Stimulated activated CD4-positive, alpha-beta T cell treated with anti-CD3 and anti-CD28 coated beads, Interleukin-2, amount 100 ng/mL, for 48 hours (primary cell): Measurements from ENCODE around the gene CPHXL.

ENCODE experiments used
- DNase-seq, 2 donors: peaks; one replicate each; pipeline ENCODE4 v3.0.0-alpha.2; 2020

Gene CPHXL

DNA sequence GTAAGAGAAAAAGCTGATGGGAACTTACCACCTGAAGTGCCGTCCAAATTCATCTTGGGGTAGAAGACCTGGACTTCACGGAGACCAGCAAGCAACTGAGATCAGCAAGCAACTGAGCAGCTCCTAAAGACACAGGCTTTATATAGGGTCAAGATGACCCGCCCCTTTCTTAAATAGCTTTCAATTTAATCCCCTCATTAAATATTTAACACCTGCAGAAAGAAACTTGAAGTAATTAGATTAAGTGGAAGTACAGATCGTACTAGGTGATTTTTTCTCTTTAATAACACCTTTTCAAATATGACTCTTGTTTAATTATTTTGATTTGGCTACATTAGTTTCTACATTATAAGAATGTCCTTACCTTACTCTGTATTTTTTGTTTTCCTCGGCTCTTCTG, at the start of gene CPHXL:
Gene CPHXL, minus strand, starts transcription at position 101 of the 400 bp plus-strand sequence. Its CDS starts 48 bp downstream, at position 53.
- no peak for DNase-seq

DNA sequence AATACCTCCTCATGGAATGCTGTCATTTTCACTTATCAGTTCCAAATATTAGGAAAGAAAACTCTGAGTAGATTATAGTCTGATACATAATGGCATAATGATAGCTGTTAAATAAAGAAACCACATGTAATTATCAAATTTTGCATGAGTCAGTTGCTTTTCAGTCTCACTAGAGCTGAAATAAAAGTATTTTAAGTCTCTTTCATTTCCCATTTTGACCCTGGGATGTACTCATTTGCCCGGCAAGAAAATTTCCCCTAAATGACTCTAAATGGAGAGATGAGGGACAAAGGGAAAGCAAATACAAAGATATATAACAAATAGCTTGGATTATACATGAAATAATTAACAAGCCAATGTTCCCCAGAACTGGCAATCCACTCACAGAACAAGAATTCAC, 47.9 kb upstream of the CPHXL start:
- no peak for DNase-seq

DNA sequence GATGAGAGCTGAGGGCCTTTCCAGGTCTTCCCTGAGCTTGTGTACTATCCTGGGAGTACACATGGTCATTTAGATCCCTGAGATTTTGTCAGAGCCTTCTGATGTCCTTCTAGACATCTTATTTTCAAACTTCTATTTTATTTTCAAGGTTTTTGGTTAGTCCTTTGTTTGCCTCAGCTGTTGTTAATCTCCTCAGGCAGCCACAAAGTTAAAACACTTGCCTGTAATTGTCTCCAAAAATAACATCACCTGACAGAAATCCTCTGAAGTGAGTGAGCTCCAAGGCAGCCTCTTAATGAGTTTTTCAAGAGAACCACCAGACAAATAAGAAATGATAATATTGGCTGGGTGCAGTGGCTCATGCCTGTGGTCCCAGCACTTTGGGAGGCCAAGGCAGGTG, 43.8 kb upstream of the CPHXL start:
- no peak for DNase-seq

DNA sequence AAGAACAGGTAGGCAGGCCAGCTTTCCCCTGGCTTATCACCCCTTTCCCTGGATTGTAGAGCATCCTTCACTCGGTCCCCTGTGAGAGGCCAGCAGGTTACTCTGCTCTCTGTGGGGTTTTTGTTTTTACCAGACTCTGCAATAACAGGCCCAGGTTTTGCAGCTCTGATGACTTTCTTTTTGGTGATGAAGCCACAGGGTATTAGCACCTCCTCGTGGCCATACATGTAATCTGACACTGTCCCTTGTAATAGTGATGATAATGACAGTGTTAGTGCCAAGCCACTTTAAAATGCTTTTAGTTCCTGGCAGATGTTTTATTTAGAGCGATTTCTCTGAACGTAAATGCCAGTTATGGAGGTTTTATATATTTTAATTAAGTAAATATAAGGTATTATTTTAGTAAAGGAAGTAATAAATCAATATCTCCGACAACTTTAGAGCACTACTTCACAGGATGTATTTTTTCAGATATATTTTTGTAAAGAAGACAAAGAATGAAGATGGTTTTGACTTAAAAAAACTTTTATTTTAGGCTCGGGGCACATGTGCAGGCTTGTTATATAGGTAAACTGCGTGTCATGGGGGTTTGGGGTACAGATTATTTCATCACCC, 38.0 kb upstream of the CPHXL start:
- DNase-seq: peak; percentile 26 to 39

DNA sequence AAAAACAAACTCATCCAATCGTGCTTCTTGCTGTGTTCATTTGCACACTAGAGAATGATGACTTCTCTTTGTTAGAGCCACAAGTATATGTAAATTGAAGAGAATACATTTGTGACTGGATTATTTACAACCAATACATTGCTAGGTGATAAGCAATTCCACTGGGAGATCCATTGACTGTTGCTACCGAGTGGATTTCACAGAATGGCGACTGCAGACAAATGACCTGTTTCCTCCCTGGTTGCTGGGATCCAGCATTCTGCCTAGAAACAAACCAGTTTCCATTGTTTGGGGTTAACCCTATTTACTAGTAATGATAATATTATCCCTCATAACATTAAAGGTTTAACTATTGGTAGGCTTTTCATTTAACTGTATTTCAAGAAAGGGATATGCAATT, 36.9 kb upstream of the CPHXL start:
- no peak for DNase-seq

DNA sequence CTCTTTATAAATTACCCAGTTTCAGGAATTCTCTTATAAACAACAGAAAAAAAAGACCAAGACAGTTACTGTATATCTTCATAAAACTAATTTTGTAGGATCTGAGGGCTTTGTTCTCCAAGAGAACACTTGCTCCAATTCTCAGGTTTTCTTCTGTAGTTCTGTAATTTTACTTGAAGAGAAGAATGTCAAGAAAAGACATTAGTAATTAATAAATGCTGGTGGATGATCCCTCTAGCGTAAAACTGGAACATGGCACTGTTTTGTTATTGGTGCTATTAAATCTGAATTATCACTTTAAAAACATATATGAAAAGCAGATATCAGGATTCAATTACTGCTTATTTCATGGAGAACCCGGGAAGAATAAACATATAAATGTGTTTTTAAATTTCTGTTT, 36.5 kb upstream of the CPHXL start:
- DNase-seq: no peak

DNA sequence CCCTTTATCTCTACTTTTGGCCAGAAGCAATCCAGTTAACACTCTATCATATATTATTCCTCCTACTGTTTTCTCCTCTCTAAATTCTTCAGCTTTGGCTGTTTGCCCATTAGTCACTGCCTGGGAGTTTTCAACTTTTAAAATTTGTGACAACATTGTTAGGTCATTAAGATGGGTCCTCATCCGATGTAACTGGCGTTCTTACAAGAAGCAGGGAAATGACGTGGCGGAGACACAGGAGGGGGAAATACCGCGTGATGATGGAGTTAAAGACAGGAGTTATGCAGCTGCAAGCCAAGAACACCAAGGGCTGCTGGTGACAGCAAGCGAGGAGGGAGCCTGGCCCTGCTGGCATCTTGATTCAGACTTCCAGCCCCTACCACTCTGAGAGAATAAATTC, 34.8 kb upstream of the CPHXL start:
- no peak for DNase-seq

DNA sequence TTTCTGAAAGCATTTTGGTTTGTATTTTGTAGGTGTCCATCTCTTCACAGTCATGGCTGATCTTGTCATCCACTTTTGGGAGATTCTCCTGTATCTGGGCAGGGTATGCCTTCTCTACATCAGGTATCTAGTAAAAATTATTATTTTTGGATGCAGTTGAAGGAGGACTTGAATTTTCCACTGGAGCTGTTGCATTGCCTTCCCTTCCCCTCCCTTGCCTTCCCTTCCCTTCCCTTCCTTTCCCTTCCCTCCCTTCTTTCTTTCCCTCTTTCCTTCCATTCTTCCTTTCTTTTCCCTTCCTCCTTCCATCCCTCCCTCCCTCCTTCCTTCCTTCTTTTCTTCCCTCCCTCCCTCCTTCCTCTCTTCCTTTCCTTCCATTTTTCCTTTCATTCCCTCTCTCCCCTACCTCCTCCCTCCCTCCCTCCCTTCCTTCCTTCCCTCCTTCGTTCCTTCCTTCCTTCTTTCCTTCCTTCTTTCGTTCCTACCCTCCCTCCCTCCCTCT, 33.8 kb upstream of the CPHXL start:
- no peak for DNase-seq

DNA sequence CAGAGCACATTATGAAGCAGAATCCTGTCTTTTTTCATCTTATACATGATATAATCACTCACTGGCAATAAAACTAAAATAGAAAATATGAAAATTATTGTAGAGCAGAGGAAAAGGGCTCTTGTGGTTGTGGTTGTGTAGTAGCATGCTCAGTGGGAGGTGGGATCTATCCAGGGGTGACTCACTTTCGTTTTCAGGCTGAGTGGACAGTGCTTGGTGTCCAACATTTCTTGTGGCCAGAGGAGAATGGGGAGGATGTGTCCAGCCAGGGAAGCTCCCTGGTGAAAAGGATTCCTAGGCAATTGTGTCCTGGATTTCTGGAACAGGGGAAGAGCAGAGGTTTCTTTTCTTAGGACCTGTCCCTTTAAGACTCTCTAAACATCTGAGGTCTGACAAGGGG, 31.9 kb upstream of the CPHXL start:
- DNase-seq: no peak

DNA sequence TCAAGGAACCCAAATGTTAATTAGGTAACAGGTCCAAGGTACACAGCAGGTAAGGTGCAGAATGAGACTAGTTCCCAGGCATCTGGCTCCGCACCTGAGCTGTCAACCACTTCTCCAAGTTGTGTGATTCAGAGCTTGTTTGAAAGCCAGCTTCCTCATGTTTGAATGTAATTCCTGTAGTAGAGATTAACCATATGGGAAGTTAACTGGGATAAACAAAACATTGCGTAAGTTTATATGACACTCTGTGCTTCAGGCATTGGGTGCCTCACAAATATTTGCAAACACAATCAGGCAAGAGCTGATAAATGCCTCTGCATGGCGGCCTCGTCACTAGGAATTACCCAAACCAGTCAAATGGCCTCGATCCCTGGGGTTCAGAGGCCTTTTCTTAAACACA, 27.9 kb upstream of the CPHXL start:
- DNase-seq: no peak

DNA sequence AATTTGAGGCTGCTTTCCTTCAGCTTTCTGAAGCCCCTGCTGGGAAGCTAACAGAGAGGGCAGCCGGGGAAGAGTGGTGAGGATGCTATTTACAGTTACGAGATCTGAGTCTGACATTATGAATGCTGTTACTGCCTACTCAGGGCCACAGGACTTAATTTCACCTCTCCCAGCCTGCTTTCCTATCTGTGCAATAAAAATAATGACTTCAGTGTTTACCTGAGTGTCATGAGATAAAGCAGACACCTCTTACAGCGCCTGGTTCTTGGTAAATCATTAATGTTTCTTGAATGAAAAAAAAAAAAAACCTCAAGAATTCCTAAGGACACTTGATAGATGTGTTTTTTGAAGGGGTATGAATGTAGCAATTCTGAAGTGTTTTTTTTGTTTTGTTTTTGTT, 24.2 kb upstream of the CPHXL start:
- DNase-seq: no peak

DNA sequence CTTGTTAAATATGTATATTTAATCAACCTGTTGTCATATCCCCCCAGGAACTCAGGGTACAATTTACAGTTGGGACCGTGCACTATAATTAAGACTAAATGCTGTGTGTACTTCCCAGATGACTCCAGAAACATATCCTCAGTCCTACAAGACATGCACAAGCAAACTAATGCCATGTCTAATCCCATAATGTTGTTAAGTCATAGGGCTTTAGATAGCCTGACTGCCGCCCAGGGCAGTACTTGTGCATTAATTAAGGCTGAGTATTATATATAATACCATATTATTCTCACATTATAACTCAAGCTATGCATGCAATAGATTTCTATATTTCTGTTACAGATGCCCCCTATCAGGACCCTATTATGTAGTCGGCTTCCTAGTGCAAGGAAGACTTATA, 20.1 kb upstream of the CPHXL start:
- no peak for DNase-seq

DNA sequence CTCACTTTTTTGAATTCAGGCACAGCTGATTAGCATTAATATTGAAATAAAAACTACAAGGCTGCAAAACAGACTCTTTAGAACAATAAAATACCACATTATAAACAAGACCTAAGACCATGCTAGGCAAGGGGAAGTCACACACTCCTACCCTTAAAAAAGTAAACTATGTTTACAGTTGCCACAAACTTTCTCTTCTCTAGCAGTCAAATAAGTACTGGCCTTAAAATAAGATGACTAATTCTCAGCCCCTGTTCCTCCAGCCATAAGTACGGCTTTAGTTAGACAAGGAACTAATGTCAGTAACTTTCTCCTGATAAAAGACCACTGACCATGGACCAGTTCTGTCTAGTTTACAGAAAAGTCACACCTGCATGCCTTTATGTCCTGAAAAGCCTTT, 19.5 kb upstream of the CPHXL start:
- no peak for DNase-seq

DNA sequence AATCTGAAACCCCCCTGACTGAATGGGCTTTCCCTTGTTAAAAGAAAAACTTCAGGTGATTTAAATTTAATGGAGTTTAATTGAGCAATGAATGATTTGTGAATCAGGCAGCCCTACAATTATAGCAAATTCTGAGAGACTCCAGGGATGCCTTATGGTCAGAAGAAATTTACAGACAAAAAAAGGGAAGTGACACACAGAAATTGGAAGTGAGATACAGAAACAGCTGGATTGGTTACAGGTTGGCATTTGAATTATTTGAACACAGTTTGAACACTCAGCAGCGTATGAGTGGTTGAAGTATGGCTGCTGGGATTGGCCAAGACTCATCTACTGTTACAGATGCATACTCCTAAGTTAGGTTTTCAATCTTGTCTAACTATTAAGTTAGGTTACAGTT, 19.0 kb upstream of the CPHXL start:
- no peak for DNase-seq

DNA sequence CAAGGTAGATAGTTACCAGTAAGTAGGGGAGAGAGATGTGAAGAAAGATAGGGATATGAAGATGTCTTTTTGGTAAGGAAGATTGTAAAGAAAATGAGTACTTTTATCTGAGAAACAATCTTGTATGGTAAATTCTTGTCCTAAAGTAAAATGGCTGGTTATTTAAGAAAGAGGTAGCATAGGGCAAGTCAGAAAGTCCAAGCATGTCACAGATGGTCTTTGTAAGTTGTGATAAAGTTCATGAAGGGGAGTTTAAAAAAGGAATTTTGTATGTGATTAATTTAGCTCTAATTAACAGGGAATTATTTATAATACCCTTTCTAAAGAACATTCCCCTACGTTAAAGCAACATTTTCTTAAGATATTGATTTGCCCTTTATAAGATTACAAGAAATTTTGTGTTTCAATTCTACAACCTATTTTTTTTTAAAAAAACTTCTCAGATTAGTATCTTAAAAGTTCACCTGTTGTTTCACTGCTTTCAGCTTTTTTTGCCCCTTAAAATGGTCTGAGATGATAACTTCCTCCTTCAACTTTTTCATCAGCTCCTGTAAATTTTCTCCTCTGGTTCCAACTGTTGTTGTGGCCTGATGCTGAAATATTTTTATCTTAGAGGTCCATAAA, 16.2 kb upstream of the CPHXL start:
- DNase-seq: no peak

DNA sequence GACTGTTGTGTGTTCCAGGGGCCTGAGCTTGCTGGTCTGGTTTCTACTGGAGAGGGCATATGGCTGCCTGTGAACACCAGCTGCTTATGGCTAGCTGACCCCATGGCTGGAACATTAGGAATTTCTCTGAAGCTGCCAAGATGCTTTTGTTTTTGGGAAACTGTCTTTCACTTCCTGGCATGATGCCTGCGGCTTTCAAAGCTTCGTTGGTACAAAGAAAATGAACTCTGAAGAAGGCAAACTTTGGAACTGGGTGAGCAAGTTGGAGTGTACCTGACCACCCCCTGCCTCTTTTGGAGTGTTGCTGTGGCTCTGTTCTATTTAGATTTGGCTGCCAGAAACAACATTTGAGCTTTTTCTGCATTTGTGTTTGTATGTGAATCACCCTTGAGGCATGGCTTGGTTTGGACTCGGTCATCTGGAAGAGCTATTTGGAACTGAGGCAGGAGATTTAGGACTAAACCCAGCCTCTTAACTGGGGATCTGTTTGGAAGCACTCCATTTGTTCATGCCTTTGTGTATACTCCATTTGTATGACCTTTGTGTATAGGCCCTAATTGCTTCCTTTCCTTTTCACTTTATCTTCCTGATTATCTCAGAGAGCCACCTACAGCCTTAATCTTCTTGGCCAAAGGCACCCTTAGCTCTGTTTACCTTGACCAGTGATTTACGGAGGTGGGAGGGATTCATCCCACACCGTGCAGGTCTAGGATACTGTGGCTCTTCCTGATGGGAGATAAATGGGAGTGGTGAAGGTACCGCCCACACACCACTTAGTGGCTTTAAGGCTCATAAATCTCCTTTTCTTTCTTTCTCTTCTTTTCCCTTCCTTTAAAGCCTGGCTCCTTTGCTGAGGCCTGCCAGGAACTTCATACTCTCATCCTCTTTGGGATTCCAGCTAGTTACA, 7.3 kb upstream of the CPHXL start:
- DNase-seq: no peak

DNA sequence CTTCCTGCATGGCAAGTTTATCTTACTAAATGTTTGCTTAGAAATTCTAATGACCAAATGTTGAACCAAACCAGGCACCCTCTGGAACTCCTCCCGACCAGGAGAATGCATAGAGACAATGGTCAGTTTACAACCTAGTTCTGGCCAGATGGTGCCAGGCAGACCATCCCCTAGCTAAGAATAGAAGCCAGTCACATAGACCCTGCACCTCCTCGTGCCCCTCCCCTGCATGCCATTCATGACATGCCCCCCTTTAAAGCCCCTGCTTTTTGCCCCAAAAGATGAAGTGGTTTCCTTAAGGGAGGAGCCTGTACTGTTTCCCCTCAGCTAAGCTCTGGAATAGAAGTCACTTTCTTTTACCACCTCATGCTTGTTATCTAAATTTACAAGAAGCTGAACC, 6.6 kb upstream of the CPHXL start:
- no peak for DNase-seq

DNA sequence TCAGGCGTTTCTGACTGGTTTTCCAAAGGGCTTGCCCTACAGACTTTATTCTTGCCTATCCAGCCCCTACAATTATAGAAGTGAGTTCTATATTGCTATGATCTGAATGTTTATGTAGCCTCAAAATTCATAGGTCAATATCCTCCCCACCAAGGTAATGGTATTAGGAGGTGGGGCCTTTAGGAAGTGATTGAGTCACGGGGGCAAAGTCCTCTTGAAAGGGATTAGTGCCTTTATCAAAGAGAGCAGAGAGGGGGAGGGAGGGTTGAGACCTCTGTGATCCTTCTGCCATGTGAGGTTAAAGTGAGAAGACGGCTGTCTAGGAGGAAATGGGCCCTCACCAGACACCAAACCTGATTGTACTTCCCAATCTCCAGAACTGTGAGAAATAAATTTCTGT, 931 bp upstream of the CPHXL start:
- DNase-seq: no peak

DNA sequence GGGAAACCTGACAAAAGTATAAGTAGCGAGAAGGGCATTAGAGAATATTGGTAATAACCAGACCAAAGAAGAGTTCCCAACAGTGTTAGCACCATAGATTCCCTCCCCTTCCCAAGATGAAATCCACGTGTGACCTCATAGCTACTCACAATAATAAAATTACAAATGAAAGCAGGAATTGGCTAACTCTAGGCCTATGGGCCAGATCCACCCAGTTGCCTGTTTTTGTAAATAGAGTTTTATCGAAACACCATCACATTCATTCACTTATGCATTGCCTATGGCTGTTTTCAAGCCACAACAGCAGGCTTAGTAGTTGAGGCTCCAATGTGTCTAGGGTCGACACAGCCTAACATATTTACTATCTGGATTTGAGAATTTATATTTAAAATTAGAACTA, 7.8 kb downstream of the CPHXL start:
- no peak for DNase-seq

DNA sequence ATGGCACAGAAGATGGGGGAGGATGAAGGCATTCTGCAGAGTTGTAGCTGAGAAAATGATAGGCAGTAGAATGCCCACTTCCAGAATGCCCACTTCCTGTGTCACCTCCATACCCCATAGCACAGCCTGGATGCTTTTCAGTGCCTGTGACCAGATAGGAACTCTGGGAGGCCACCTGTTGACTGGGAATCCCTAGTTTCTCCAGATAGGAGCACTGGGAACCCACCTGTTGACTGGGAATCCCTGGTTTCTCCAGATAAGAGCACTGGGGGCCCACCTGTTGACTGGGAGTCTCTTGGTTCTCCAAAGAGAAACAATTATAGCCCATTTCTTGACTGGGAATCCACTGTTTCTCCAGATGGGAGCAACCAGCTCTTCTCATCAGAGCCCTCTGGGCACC, 11.6 kb downstream of the CPHXL start:
- no peak for DNase-seq

DNA sequence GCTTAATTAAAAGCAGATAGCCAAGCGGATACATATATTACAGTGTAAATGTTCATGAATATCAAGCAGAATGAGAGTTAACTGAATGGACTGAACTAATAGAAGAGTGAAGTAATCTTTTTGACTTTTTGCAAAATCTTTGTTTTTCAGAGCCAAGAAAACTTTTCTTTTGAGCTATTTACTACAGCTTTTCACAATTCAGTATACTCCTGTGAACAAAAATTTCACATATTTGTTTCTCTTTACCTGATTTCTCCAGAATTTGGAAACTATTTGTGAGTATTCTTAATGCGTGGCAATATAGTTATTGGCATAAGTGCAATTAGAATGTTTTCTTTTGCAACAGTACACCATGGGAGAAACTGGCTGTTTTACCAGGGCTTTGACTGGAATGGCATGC, 15.9 kb downstream of the CPHXL start:
- DNase-seq: no peak

DNA sequence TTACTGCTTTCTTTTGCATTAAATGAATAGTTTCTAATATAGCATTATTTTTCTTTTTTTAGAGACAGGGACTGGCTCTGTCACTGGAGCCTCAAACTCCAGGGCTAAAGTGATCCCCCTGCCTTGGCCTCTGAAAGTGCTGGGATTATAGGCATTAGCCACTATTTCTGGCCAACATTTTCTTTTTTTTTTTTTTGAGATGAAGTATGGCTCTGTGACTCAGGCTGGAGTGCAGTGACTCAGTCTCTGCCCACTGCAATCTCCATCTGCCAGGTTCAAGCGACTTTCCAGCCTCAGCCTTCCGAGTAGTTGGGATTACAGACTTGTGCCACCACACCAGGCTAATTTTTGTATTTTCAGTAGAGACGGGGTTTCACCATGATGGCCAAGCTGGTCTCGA, 23.0 kb downstream of the CPHXL start:
- no peak for DNase-seq

DNA sequence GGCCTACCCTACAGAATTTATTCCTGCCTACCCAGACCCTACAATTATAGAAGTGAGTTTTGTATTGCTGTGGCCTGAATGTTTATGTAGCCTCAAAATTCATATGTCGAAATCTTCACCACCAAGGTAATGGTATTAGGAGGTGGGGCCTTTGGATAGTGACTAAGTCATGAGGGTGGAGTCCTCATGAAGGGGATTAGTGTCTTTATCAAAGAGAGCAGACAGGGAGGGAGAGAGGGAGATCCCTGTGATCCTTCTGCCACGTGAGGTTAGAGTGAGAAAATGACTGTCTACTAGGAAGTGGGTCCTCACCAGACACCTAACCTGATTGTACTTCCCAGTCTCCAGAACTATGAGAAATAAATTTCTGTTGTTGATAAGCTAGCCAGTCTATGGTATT, 24.0 kb downstream of the CPHXL start:
- no peak for DNase-seq

DNA sequence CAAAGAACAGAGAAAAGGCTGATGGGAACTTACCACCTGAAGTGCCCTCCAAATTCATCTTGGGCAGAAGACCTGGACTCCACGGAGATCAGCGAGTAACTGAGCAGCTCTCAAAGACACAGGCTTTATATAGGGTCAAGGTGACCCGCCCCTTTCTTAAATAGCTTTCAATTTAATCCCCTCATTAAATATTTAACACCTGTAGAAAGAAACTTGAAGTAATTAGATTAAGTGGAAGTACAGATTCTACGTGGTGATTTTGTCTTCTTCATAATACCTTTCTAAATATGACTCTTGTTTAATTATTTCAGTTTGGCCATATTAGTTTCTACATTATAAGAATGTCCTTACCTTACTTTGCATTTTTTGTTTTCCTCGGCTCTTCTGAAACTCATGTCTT, 24.9 kb downstream of the CPHXL start, which contains the start of gene DUXB:
Gene DUXB, minus strand, starts transcription at position 101 of the 400 bp plus-strand sequence. Its CDS starts 43 bp downstream, at position 58.
- no peak for DNase-seq
